Activated CD4-positive, alpha-beta memory T cell treated with anti-CD3 and anti-CD28 coated beads, Interleukin-2, amount 10 ng/mL, durations not matched to agents 7 days and 5 days (primary cell): Measurements from ENCODE around the gene UQCRHL. TPM values are rescaled to one million over a fixed set of nuclear protein-coding genes. Genes with fewer than 3 reads are reported as not detected.

Experiments
- CTCF ChIA-PET: fragments of 350-600 bp; sonication (Branson Sonifier 250); formaldehyde crosslinking; loops from one replicate; lab custom pipeline; 2021; ENCODE audit warnings: antibody characterized with exemption, inconsistent platforms; lab: Charles Lee
- POLR2A ChIA-PET: fragments of 350-600 bp; sonication (Branson Sonifier 250); formaldehyde crosslinking; loops from one replicate; lab custom pipeline; 2021; ENCODE audit warnings: antibody characterized with exemption; lab: Charles Lee
- DNase-seq: peaks from one replicate; pipeline ENCODE4 v3.0.0-alpha.2; 2020
- H3K27ac Mint-ChIP-seq: one replicate; pipeline ENCODE4 v1.8.0; 2021; ENCODE audit warnings: mild to moderate bottlenecking, mixed read lengths
- H3K27me3 Mint-ChIP-seq: one replicate; pipeline ENCODE4 v1.8.0; 2021; ENCODE audit warnings: mixed read lengths
- H3K36me3 Mint-ChIP-seq: one replicate; pipeline ENCODE4 v1.8.0; 2021; ENCODE audit warnings: low read depth, mixed read lengths
- H3K4me1 Mint-ChIP-seq: one replicate; pipeline ENCODE4 v1.8.0; 2021; ENCODE audit warnings: mixed read lengths
- H3K4me3 Mint-ChIP-seq: one replicate; pipeline ENCODE4 v1.8.0; 2021; ENCODE audit warnings: mild to moderate bottlenecking, mixed read lengths
- H3K9me3 Mint-ChIP-seq: one replicate; pipeline ENCODE4 v1.8.0; 2021; ENCODE audit warnings: mixed read lengths
- total RNA-seq, 2 experiments: library from RNA; stranded (reverse); gene quantifications; one replicate each; pipeline ENCODE4 v1.2.3, GENCODE V29; 2021

Gene UQCRHL
- total RNA-seq, 2 experiments from 2014 or later: 1.5 to 1.6 TPM

DNA sequence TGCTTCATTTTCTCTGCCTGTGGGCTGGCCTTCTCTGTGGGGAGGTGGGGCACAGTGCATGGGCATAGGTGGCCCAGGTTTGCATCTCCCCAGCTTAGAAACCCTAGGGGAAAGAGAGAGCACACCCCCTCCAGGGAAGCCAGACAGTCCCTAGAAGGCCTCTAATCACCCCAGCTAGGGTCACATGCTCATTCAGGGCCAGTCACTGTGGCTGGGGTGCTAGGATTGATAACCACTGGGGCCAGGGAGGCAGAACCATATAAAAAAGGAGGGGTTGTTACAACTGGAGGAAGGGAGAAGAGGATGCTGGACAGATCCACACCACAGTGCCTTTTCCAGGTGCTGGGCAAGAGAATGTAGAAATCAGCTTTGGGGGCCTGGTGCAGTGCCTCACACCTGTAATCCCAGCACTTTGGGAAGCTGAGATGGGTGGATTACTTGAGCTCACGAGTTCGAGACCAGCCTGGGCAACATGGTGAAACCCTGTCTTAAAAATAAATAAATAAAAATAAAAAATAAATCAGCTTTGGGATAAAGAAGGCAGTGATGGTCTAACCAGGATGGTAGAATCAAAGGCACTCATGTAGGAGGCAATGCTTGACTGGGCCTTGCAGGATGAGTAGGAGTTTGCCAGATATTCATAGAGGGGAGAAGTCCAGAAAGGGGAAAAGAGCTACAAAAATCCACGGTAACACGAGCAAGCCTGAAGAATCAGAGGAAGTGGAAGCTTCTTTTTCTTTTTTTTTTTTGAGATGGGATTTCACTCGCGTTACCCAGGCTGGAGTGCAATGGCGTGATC lies 29.3 kb downstream of the UQCRHL start:
- no peak overlapping the region for H3K4me3 Mint-ChIP-seq
- no peaks in the 10 kb centered on the region for H3K36me3 Mint-ChIP-seq
- CTCF ChIA-PET: interaction anchor here (1.5 kb wide), 1 partner anchor 14 kb away, joined by 7 read pairs; no protein-coding TSS in a partner anchor
- peaks cover 2% of the 10 kb centered on the region for H3K27me3 Mint-ChIP-seq
- no peak overlapping the region for H3K27ac Mint-ChIP-seq
- H3K4me1 Mint-ChIP-seq: no peaks in the 10 kb centered on the region
- H3K9me3 Mint-ChIP-seq: no peaks in the 10 kb centered on the region
- DNase-seq: no peak
- POLR2A ChIA-PET: no interaction called here

DNA sequence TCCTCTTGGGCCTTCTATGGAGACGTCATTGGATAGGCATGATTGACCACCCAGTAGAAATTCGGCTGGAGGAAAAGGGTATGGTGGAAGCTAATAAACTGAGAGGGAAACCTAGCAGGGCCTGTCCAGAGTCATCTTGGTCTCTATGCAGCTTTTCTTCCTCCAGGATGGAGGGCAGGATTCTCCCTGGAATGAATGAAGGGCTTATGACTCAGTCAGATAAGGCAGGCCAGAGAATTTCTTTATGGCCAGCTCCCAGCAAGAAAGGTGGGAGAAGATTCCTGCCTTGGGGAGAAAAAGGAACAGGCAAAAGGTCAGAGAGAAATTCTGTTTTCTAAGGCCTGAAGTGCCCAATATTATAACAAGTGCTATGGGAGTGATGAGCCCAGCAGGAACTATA lies 31.7 kb downstream of the UQCRHL start:
- ChIA-PET POLR2A (interaction anchor here (1.1 kb wide), 1 partner anchor 40 kb away, joined by 3 read pairs; the partner anchor contains the start of gene SLC25A34), CTCF (interaction anchor here (1.6 kb wide), 1 partner anchor 16 kb away, joined by 6 read pairs; no protein-coding TSS in a partner anchor)
- Mint-ChIP-seq H3K36me3 (no peaks in the 10 kb centered on the region), H3K27me3 (peaks cover 8% of the 10 kb centered on the region), H3K27ac (no peak overlapping the region), H3K9me3 (no peaks in the 10 kb centered on the region), H3K4me1 (no peaks in the 10 kb centered on the region), H3K4me3 (no peak overlapping the region)
- DNase-seq: no peak

DNA sequence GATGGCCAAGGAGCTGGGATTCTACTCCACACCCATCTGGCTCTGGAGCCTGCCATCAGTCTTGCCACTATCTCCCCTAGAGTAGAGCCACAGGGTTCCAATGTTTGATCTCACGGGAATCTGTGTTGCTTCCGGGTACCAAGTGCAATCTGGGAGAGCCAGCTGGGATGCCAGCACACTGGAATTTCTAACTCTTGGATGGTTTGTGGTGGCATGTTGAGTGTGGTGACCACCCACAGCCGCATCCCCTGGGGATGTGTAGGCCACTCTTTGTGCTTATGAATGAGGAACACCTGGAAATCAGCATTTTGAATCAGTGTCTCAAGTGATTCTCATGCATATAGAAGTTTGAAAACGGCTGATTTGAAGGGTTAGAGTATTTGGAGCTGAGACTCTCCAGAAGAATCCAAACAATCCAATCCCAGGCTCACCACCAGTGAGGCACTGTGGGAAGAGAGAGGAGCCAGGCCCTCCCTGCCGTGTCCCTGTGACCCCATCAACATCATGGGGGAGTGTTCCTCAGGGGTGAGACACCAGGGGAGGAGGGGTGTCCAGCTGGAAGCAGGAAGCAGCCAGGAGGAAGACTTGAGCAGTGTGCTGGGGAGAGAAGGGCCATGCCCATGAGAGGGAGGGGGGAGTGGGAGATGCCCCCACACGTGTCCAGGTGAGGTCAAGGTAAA lies 35.5 kb downstream of the UQCRHL start:
- POLR2A ChIA-PET: interaction anchor here (0.6 kb wide), 1 partner anchor 356 kb away, joined by 3 read pairs; no protein-coding TSS in a partner anchor
- H3K4me1 Mint-ChIP-seq: no peaks in the 10 kb centered on the region

DNA sequence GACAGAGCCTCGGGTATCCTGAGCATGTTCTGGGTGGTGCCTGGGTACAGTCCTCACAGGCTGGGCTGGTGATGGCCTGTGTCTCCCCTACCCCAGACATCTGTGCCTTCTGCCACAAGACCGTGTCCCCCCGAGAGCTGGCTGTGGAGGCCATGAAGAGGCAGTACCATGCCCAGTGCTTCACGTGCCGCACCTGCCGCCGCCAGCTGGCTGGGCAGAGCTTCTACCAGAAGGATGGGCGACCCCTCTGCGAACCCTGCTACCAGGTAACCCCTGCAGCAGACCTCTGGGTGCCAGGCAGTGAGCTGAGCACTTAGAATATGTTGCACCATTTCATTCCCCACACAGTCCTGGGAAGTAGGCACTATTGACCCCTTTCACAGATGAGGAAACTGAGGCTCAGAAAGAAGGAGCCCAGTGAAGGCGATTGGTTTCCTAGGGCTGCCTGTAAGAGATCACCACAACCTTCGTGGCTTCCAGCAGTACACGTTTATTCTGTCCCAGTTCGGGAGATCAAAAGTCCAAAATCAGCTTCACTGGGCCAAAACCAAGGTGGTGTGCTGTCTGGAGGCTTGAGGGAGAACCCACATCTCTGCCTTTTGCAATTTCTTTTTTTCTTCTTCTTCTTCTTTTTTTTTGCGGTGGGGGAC lies 37.0 kb downstream of the UQCRHL start:
- ChIA-PET CTCF (no interaction called here), POLR2A (no interaction called here)
- Mint-ChIP-seq H3K9me3 (no peaks in the 10 kb centered on the region), H3K4me1 (no peaks in the 10 kb centered on the region), H3K27me3 (peaks cover 8% of the 10 kb centered on the region), H3K36me3 (no peaks in the 10 kb centered on the region), H3K27ac (no peak overlapping the region), H3K4me3 (no peak overlapping the region)
- no peak for DNase-seq

More for the DNA sequence above, 35.5 kb downstream of the UQCRHL start:
- DNase-seq: no peak
- Mint-ChIP-seq H3K27ac (no peak overlapping the region), H3K9me3 (no peaks in the 10 kb centered on the region), H3K4me3 (no peak overlapping the region), H3K27me3 (peaks cover 8% of the 10 kb centered on the region), H3K36me3 (no peaks in the 10 kb centered on the region)
- CTCF ChIA-PET: no interaction called here

DNA sequence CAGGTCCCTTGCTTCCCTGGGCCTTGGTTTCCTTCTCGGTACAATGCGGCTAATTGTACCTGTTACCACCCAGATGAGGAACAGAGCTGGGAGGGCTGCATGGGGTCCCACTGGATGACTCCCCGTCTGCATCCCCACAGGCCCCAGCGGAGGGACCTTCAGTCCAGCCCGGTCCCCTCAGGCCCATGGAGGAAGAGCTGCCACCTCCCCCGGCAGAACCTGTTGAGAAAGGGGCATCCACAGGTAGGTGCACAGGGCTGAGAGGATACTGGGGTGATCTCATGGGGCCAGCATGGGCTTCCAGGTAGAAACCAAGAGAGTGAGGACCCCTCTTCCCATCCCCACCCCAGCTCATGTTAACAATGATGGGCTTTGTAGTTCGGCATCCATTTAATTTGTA lies 39.1 kb downstream of the UQCRHL start:
- Mint-ChIP-seq H3K4me1 (no peaks in the 10 kb centered on the region), H3K27me3 (peaks cover 12% of the 10 kb centered on the region), H3K9me3 (no peaks in the 10 kb centered on the region), H3K4me3 (no peak overlapping the region), H3K27ac (no peak overlapping the region), H3K36me3 (no peaks in the 10 kb centered on the region)
- ChIA-PET CTCF (interaction anchor here (1.0 kb wide), 1 partner anchor 23 kb away, joined by 3 read pairs; no protein-coding TSS in a partner anchor), POLR2A (no interaction called here)
- DNase-seq: no peak

DNA sequence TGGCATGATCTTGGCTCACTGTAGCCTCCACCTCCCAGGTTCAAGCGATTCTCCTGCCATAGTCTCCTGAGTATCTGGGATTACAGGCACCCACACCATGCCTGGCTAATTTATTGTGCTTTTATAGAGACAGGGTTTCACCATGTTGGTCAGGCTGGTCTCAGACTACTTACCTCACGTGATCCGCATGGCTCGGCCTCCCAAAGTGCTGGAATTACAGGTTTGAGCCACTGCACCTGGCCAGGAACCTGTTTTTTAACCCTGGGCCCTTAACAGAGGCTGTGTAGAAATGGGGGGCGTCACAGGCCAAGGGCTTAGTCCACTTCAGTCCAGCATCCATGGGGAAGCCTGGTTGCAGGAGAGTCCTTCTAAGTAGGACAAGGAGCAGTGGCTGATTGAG lies 39.5 kb downstream of the UQCRHL start:
- Mint-ChIP-seq H3K27ac (no peak overlapping the region), H3K4me3 (no peak overlapping the region), H3K36me3 (no peaks in the 10 kb centered on the region), H3K27me3 (peaks cover 12% of the 10 kb centered on the region), H3K9me3 (no peaks in the 10 kb centered on the region), H3K4me1 (no peaks in the 10 kb centered on the region)
- DNase-seq: no peak
- ChIA-PET CTCF (no interaction called here), POLR2A (no interaction called here)

DNA sequence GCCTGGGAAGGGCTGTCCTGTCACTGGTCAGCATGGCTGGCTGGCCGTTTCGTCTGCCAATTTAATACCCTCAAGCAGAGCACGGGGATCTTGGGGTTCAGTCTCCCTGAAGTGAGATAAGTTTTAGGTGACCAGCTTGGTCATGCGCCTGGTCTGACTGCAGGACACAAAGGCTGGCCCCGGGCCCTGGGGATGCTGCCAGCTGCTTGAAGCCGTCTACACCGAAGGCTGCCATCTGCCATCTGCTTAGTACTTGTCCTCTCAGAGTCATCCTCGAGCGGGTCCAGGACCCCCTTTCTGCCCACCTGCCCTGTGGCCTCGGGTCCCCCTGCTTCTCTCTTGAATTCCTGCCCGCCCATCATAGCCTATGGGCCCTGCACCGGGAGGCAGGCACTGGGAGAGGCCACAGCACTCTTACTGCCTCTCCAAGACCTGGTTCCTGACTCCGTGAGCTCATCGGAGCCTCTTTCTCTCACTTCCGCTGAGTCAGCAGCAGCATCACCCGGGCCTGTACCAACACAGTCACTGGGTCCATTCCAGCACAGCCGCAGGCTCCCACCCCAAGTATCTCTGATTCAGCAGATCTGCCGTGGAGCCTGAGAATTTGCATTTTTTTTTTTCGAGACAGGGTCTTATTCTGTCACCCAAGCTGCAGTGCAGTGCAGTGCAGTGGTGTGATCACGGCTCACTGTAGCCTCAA lies 41.8 kb downstream of the UQCRHL start:
- Mint-ChIP-seq H3K27ac (no peak overlapping the region), H3K27me3 (peaks cover 20% of the 10 kb centered on the region), H3K4me1 (no peaks in the 10 kb centered on the region), H3K4me3 (no peak overlapping the region), H3K36me3 (no peaks in the 10 kb centered on the region), H3K9me3 (no peaks in the 10 kb centered on the region)
- ChIA-PET POLR2A (interaction anchor here (0.7 kb wide), 1 partner anchor 470 kb away, joined by 3 read pairs; no protein-coding TSS in a partner anchor), CTCF (interaction anchor here (0.8 kb wide), 1 partner anchor 50 kb away, joined by 5 read pairs; no protein-coding TSS in a partner anchor)
- no peak for DNase-seq

DNA sequence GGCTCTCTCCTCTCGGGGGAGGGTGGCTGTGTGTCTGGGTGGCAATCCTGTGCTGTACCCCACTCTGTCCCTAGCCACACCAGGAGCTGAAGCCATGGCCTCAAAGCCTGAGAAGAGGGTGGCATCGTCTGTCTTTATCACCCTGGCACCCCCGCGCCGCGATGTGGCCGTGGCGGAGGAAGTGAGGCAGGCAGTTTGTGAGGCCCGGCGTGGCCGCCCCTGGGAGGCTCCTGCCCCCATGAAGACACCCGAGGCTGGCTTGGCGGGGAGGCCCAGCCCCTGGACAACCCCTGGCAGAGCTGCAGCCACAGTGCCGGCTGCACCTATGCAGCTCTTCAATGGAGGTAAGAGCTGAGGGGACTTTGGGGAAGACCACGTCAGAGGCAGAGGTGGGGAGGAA lies 42.6 kb downstream of the UQCRHL start:
- Mint-ChIP-seq H3K27me3 (peaks cover 24% of the 10 kb centered on the region), H3K36me3 (no peaks in the 10 kb centered on the region), H3K27ac (no peak overlapping the region), H3K4me1 (no peaks in the 10 kb centered on the region), H3K9me3 (no peaks in the 10 kb centered on the region), H3K4me3 (no peak overlapping the region)
- ChIA-PET POLR2A (no interaction called here), CTCF (no interaction called here)
- DNase-seq: no peak

DNA sequence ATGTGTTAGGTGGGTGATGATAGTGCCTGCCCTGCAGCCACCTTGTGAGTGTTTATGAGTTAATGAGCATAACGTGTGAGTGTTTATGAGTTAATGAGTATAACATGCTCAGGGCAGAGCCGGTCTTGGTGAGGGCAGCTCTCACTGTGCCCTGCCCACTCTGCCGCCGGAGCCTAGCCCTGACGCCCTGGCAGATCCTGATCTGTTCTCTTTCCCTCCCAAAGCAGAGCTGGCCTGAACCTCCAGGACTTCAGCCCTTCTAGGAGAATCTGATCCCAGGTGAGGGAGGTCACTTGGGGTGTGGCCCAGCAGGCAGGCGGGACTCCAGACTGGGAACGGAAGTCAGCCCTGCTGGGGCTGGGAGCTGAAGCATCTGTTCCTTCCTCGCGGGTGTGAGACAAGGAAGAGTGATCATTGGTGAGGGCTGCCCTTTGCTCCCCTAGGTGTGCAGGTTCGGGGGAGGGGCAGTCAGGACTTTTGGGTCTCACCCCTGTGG lies 43.1 kb downstream of the UQCRHL start:
- no peak overlapping the region for H3K27ac Mint-ChIP-seq
- no peaks in the 10 kb centered on the region for H3K4me1 Mint-ChIP-seq
- DNase-seq: no peak
- ChIA-PET POLR2A (no interaction called here), CTCF (no interaction called here)
- no peak overlapping the region for H3K4me3 Mint-ChIP-seq
- no peaks in the 10 kb centered on the region for H3K36me3 Mint-ChIP-seq
- H3K27me3 Mint-ChIP-seq: peaks cover 29% of the 10 kb centered on the region
- no peaks in the 10 kb centered on the region for H3K9me3 Mint-ChIP-seq

DNA sequence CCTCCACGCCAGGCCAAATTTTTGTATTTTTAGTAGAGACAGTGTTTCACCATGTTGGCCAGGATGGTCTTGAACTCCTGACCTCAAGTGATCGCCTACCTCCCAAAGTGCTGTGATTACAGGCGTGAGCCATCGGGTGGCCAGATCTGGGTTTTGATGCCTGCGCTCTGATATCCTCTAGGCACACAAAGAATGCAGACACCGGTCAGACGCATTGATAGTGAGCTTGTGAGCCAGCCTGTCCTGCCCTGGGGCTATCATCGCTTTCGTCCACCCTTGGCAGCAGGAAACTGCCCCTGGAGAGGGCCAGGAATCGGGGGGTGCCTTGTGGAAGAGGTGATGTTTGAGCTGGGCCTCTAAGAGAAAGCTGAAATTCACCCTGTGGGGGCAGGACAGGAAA lies 44.9 kb downstream of the UQCRHL start:
- Mint-ChIP-seq H3K4me3 (no peak overlapping the region), H3K36me3 (no peaks in the 10 kb centered on the region), H3K9me3 (no peaks in the 10 kb centered on the region), H3K27me3 (peaks cover 36% of the 10 kb centered on the region), H3K4me1 (peaks cover 2% of the 10 kb centered on the region), H3K27ac (no peak overlapping the region)
- no peak for DNase-seq
- ChIA-PET POLR2A (no interaction called here), CTCF (interaction anchor here (0.8 kb wide), 1 partner anchor 23 kb away, joined by 4 read pairs; no protein-coding TSS in a partner anchor)

DNA sequence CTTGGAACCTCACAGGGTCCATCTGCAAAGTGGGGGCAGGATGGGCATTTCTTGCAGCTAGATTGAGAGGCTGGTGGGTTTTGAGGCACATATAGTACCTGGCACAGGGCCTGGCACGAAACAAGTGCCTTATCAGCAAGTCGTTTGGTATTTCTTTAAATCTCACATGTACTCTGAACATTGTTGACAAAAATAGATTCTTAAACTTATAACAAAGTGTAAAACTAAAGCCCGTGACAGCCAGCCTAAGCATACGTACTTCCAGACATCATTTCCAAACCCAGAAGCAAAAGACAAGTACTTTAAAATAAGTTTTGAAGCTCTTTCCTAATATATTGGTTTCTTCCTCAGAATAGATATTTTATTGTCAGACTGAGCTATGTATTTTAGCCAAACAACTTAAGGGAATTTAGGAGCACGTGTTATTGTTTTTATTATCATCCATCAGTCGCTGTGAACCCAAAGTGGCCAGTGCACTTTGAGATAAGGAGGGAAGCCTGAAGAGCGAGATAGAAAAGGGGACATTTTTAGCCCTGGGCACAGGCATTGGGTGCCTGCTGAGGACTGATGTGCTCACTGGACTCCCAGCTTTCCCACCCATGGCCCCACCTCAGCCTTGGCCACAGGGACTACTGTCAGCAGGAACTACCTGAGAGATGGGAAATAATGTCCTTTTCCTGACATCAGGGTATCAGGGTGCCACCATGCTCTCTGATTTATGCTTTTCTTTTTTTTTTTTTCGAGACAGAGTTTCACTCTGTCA lies 45.9 kb downstream of the UQCRHL start:
- Mint-ChIP-seq H3K27ac (no peak overlapping the region), H3K36me3 (no peaks in the 10 kb centered on the region), H3K9me3 (no peaks in the 10 kb centered on the region), H3K4me1 (peaks cover 5% of the 10 kb centered on the region), H3K27me3 (peaks cover 46% of the 10 kb centered on the region), H3K4me3 (no peak overlapping the region)
- ChIA-PET CTCF (no interaction called here), POLR2A (no interaction called here)
- no peak for DNase-seq
